Esophagus mucosa (tissue), 1 donor: ENCODE results near the gene MSH5. TPM values are rescaled to one million over a fixed set of nuclear protein-coding genes. Genes with fewer than 3 reads are reported as not detected.
"Not testable (repeated sequence)": the region's sequence is repeated elsewhere in the genome, so short reads cannot be mapped to it uniquely, and the experiment has no call there.

Experiments
- ATAC-seq: fragments of 200-7000 bp; cut with Tn5 transposase; one replicate; pipeline ENCODE4 v1.9.1; 2020
- total RNA-seq: library from RNA; stranded (reverse); gene quantifications from one replicate; pipeline ENCODE4 v1.2.4, GENCODE V29; 2023
- donor health status: DM: yes; HTN: yes; CAD: no.

MSH5 gene
- total RNA-seq, 1 donor from 2014 or later = 12.0 TPM

GRCh38 chr6:31779908-31780307 is 40.1 kb downstream of the MSH5 start:
- no peak for ATAC-seq

- no peak for ATAC-seq
Observed at GRCh38 chr6:31780507-31781243, 40.9 kb downstream of the MSH5 start.

GRCh38 chr6:31781244-31782125 is 41.7 kb downstream of the MSH5 start:
- ATAC-seq = no peak

- ATAC-seq = no peak
Observed at GRCh38 chr6:31782126-31782855, 42.5 kb downstream of the MSH5 start.

GRCh38 chr6:31784098-31784925 is 44.5 kb downstream of the MSH5 start:
- no peak for ATAC-seq

GRCh38 chr6:31785475-31785874 is 45.7 kb downstream of the MSH5 start:
- no peak for ATAC-seq

- no peak for ATAC-seq
Observed at GRCh38 chr6:31791324-31792089, 51.7 kb downstream of the MSH5 start.

GRCh38 chr6:31792090-31792374 is 52.2 kb downstream of the MSH5 start:
- no peak for ATAC-seq

- ATAC-seq = peak; percentile 48
Observed at GRCh38 chr6:31792761-31793171, 53.0 kb downstream of the MSH5 start.

- ATAC-seq = not testable (repeated sequence)
Observed at GRCh38 chr6:31793927-31794245, 54.1 kb downstream of the MSH5 start.

- ATAC-seq = peak; percentile 0
Observed at GRCh38 chr6:31794294-31794865, 54.6 kb downstream of the MSH5 start.

GRCh38 chr6:31794866-31795615 is 55.2 kb downstream of the MSH5 start:
- peak; percentile 10 for ATAC-seq

- peak; percentile 92 for ATAC-seq
Observed at GRCh38 chr6:31795616-31796298, 56.0 kb downstream of the MSH5 start, which contains the start of gene VARS1. Gene VARS1, minus strand, starts transcription at chr6:31795752. Its CDS starts 535 bp downstream, at chr6:31795217.

- ATAC-seq = no peak
Observed at GRCh38 chr6:31796993-31797385, 57.2 kb downstream of the MSH5 start.

- ATAC-seq = no peak
Observed at GRCh38 chr6:31797588-31797987, 57.8 kb downstream of the MSH5 start.

- no peak for ATAC-seq
Observed at GRCh38 chr6:31799781-31800180, 60.0 kb downstream of the MSH5 start.

GRCh38 chr6:31801031-31801927 is 61.5 kb downstream of the MSH5 start:
- not testable (repeated sequence) for ATAC-seq

GRCh38 chr6:31805939-31806469 is 66.2 kb downstream of the MSH5 start:
- peak; percentile 19 for ATAC-seq
